Measurements from ENCODE around the gene NPC1.

DNA sequence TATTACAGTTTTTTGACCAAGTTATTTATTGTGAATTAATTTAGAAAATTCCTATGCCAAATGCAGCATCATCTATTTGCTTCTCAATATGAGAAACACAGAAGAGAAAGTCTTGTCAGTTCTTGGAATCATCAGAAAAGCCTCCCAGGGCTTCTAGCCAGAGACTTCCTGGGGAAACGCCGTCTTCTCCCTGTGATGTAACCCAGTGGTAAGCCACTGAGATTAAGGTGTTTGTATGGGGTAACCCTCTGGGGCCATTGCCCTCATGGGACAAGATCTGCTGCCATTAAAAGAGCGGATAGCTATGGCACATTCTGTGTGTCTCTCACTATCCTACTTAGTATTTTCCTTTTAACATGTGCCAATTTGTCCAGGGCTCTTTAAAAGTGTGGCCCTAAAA lies 48.4 kb upstream of the NPC1 start:
- TF ChIP-seq, protein P1, sequence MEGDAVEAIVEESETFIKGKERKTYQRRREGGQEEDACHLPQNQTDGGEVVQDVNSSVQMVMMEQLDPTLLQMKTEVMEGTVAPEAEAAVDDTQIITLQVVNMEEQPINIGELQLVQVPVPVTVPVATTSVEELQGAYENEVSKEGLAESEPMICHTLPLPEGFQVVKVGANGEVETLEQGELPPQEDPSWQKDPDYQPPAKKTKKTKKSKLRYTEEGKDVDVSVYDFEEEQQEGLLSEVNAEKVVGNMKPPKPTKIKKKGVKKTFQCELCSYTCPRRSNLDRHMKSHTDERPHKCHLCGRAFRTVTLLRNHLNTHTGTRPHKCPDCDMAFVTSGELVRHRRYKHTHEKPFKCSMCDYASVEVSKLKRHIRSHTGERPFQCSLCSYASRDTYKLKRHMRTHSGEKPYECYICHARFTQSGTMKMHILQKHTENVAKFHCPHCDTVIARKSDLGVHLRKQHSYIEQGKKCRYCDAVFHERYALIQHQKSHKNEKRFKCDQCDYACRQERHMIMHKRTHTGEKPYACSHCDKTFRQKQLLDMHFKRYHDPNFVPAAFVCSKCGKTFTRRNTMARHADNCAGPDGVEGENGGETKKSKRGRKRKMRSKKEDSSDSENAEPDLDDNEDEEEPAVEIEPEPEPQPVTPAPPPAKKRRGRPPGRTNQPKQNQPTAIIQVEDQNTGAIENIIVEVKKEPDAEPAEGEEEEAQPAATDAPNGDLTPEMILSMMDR (IDR thresholded peaks at IDR 0.05): no peak
- no peak for TF ChIP-seq POLR2A (IDR thresholded peaks at IDR 0.05)
- TF ChIP-seq POLR2AphosphoS5 (IDR thresholded peaks at IDR 0.05): no peak
